Measurements from ENCODE around the gene EML1. TPM values are rescaled to one million over a fixed set of nuclear protein-coding genes. Genes with fewer than 3 reads are reported as not detected.

The EML1 gene
- total RNA-seq (2014; rRNA removed; shearing (Covaris generic)), result 32.0 and 32.6 TPM in 2 replicates

GRCh38 chr14:99793213-99794150 lies at the start of gene EML1:
EML1 (plus strand) TSS chr14:99793413; CDS start chr14:99793477, 64 bp downstream.
- DNase-seq (ENCODE audit: low read depth), result peak; percentile 72

- peak; percentile 87 for DNase-seq (ENCODE audit: low read depth)
These were observed 48.9 kb upstream of the EML1 start for GRCh38 chr14:99744199-99744872.

- DNase-seq (ENCODE audit: low read depth), result no peak
These were observed 48.4 kb upstream of the EML1 start for GRCh38 chr14:99744873-99745224.

DNA sequence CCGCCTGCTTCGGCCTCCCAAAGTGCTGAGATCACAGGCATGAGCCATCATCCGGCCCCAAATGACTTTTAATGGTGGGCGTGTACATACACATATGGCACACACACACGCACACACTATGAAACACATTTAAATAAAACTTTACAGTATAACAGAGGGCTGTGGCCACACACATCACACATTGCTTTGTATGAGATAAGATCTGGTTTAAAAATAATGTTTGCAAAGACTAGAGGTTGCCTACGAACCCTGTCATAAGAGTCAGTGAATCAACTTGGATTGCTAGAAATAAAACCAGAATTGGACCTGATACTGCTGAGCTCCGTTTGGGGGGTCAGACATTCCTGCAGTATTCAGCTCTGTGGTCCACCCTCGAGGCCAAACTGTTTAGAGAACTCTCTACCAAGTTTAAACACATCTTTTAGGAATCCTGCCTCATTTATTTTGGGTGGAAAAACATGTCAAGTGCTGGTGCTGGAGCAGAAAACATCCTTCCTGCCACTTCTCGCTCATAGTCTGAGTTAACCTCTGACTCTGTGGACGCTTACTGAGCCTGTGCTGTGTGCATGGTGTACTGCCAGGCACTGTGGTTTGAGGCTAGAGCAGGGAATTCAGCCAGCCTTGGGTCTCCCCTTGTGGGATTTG lies 47.8 kb upstream of the EML1 start:
- DNase-seq (ENCODE audit: low read depth), result peak; percentile 79

- no peak for DNase-seq (ENCODE audit: low read depth)
These were observed 46.0 kb upstream of the EML1 start for GRCh38 chr14:99747167-99747566.

- no peak for DNase-seq (ENCODE audit: low read depth)
These were observed 45.5 kb upstream of the EML1 start for GRCh38 chr14:99747582-99748330.

DNA sequence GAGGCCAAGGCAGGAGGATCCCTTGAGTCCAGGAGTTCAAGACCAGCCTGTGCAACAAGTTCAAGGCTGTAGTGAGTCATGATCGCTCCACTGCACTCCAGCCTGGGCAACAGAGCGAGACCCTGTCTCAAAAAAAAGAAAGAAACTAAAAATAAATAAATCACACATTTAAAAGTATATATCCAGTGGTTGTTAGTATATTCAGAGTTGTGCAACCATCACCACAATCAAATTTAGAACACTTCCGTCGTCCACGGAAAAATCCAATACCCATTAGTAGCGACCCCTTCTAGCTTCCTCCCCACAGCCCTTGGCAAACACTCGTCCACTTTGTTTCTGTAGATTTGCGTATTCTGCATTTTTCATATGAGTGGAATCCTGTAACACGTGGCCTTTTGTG lies 44.7 kb upstream of the EML1 start:
- no peak for DNase-seq (ENCODE audit: low read depth)

GRCh38 chr14:99749142-99749541 lies 44.1 kb upstream of the EML1 start:
- no peak for DNase-seq (ENCODE audit: low read depth)

DNA sequence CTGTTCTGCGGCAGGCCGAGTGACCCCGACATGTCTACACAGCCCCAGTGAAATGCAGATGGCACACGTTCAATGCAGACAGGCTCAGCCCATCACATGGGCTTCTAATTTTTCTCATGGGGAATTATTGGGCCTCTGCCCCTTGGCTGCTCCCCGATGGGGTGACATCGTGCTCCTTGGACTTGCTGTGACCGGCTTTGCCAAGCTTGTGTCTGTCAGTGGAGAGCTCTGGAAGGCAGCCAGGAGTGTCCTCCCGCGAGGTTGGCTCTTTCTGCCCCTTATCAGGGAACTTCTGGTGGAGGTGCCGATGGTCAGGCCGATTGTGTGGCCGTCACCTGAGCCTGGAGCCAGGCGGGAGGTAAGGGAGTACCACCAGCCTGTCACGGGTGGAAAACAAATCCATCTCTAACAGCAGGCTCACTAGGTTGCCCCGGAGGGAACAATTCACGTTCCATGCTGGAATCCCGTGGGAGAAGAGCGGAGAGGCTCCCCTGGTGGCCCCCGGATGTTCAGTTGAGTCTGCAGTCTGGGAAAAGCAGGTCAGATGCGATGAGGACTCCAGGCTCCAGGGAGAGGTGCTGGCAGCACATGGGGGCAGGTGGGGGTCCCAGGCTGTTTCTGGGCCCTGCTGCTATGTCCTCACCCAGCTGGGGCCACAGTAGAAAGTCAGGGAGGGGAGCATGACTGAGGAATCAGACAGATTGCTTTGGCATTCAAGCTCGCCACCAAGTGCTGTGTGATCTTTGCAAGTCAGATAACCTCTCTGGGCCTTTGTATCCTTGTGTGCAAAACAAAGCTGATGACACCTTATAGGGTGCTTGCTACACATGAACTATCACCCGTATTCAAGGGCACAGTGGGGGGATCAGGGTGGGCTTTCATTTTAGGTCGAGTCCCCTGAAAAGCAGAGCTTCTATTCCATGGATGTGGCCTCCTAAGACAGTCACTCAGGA lies 43.2 kb upstream of the EML1 start:
- DNase-seq (ENCODE audit: low read depth), result no peak

GRCh38 chr14:99750746-99751450 lies 42.3 kb upstream of the EML1 start:
- DNase-seq (ENCODE audit: low read depth), result no peak

DNA sequence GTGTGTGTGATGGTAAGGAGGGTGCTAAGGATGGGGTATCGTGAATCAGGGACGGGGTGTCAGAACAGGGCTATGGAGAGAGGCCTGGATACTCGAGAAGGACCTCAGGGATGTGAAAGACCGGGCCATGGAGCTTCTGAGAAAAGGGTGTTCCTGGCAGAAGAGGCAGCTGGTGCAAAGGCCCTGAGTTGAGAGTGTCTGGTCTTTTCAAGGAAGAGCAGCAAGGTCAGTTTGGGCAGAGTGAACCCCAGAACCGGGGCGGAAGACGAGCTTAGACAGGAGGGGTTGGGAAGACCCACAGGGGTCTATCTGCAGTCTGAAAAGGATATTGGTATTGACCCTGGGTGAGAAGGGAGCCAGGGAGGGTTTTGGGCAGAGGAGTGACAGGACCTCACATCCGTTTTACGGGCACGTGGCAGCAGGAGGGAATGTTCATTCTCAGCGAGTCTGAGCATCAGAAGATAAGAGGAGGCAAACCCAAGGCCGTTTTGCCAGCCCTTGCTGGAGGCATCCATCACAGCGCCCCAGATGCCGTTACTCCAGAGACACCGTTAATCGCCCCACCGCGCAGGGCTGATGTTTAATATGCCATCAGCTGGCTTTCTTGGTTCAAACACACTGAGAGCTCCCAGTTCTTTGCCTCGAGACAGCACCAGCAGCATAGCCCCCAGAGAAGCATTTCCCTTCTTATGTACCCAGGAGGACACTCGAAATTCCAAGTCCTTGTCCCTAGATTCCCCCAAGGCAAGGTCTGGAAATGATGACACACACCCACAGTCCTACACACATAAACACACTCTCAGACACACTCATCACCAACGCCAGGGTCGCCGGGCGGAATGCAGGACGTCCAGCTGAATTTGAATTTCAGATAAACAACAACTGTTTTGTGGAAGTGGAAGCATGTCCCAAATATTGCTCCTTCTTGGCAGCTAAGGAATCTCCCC lies 41.4 kb upstream of the EML1 start:
- DNase-seq (ENCODE audit: low read depth), result peak; percentile 87

GRCh38 chr14:99752486-99753121 lies 40.6 kb upstream of the EML1 start:
- peak; percentile 82 for DNase-seq (ENCODE audit: low read depth)

GRCh38 chr14:99753225-99754140 lies 39.7 kb upstream of the EML1 start:
- DNase-seq (ENCODE audit: low read depth), result no peak

GRCh38 chr14:99754141-99755067 lies 38.8 kb upstream of the EML1 start:
- DNase-seq (ENCODE audit: low read depth), result peak; percentile 57

GRCh38 chr14:99755068-99755405 lies 38.2 kb upstream of the EML1 start:
- DNase-seq (ENCODE audit: low read depth), result no peak

All from M059J (cell line).